Smooth muscle cell (in vitro differentiated cells): ENCODE results near the gene NEURL1. TPM values are rescaled to one million over a fixed set of nuclear protein-coding genes. Genes with fewer than 3 reads are reported as not detected.
A peak's percentile ranks its signal among the peaks of the same experiment; 100 is the strongest.

Experiments
- DNase-seq: peaks from one replicate; lab custom pipeline; 2025; ENCODE audit not compliant: unreplicated experiment; lab: John Stamatoyannopoulos, UW
- H2AFZ ChIP-seq: fragments of 200-600 bp; sonication (generic); 2 replicates; pipeline ENCODE4 v1.6.0; 2016; ENCODE audit warnings: antibody characterized with exemption, low read depth, mild to moderate bottlenecking
- H3F3A ChIP-seq: fragments of 200-600 bp; sonication (generic); 2 replicates; pipeline ENCODE4 v1.6.0; 2017; ENCODE audit warnings: antibody characterized with exemption, low read depth
- H3K27ac ChIP-seq: fragments of 200-600 bp; sonication (generic); 2 replicates; pipeline ENCODE4 v1.5.1; 2016; ENCODE audit warnings: low read depth, mild to moderate bottlenecking
- H3K27me3 ChIP-seq: fragments of 200-600 bp; sonication (generic); 2 replicates; pipeline ENCODE4 v1.6.1; 2016; ENCODE audit warnings: low read depth, mild to moderate bottlenecking
- H3K36me3 ChIP-seq: fragments of 200-600 bp; sonication (generic); 2 replicates; pipeline ENCODE4 v1.5.1; 2016; ENCODE audit warnings: low read depth
- H3K4me1 ChIP-seq: fragments of 200-600 bp; sonication (generic); 2 replicates; pipeline ENCODE4 v1.5.1; 2016; ENCODE audit warnings: low read depth
- H3K4me2 ChIP-seq: fragments of 200-600 bp; sonication (generic); 2 replicates; pipeline ENCODE4 v1.6.0; 2016; ENCODE audit warnings: mild to moderate bottlenecking
- H3K4me3 ChIP-seq: fragments of 200-600 bp; sonication (generic); 2 replicates; pipeline ENCODE4 v1.5.1; 2016; ENCODE audit warnings: mild to moderate bottlenecking
- H3K79me2 ChIP-seq: fragments of 200-600 bp; sonication (generic); 2 replicates; pipeline ENCODE4 v1.6.0; 2016; ENCODE audit warnings: low read depth, mild to moderate bottlenecking
- H3K9ac ChIP-seq: fragments of 200-600 bp; sonication (generic); 2 replicates; pipeline ENCODE4 v1.6.0; 2016; ENCODE audit warnings: low read depth
- H3K9me3 ChIP-seq: fragments of 200-600 bp; sonication (generic); replicated peaks from 2 replicates; pipeline ENCODE4 v1.5.1; 2016; ENCODE audit warnings: low read depth
- H4K20me1 ChIP-seq: fragments of 200-600 bp; sonication (generic); 2 replicates; pipeline ENCODE4 v1.6.0; 2016; ENCODE audit warnings: low read depth
- CTCF ChIP-seq: fragments of 200-600 bp; sonication (generic); IDR thresholded peaks from 2 replicates; pipeline ENCODE4 v1.5.1; 2017; ENCODE audit warnings: borderline replicate concordance, mild to moderate bottlenecking, antibody characterized with exemption; ENCODE audit not compliant: insufficient read depth, poor library complexity, severe bottlenecking
- WGBS: methylation state at CpG from one replicate; pipeline ENCODE4 v1.1.7; 2016; ENCODE audit warnings: low lambda C conversion rate; 5-methylcytosine and 5-hydroxymethylcytosine counted together
- polyA plus RNA-seq: library from polyadenylated mRNA; unstranded; fragments of >200 nt; fragmentation: Nextera tagmentation; extraction: Ambion mirVana; gene quantifications from 2 replicates; pipeline ENCODE4 v1.2.1, GENCODE V29; 2016
- total RNA-seq: library from RNA; depleted of rRNA; stranded (reverse); fragments of >200 nt; gene quantifications from 2 replicates; pipeline ENCODE4 v1.2.3, GENCODE V29; 2014

Gene NEURL1
- total and polyA plus RNA-seq, 2 experiments from 2014 or later: 0.04 to 0.91 TPM

DNA sequence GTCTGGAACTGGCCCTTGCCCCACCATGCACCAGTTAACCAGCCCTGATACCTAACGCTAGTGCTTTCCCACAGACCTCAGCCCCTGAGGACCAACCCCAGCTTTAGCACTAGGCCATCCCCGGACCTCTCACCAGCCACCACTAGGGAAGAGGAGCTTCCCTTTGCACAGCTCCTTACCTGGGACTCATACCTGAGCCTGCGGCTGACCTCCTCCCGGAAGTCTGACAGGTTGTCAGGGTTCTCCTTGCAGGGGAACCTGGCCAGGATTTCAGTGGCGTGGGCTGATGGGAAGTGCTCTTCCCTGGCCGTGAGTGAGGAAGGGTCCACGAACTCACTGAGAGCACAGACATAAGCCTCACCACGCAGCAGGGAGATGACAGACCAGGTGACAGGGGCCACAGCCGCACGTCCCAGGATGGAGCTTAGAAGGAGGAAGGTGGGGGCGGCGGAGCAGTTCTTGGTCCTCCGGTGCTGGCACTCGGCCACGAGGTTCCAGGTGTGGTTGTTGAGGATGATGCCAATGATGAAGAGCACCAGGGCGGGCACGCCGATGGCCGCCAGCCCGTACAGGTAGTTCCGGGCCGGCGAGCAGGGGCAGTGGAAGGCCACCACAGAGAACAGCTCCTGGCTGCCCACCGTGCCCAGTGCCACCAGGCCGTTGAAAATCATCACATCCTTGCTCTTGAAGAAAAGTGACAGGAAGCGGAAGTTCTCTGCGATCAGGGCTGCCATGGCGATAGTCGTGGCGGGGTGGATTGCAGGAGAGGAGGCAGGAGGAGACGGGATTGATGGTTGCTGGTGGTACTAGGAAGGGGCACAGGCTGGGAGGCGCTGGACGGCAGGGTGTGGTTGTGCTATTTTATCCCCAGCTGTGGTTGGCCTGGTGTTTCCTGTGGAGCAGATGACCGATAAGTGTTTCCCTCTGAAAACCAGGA, 44.0 kb upstream of the NEURL1 start:
- Histone ChIP-seq H3K4me3 (no peak overlapping the region), H3K27me3 (no peaks in the 10 kb centered on the region), H3F3A (no peaks in the 10 kb centered on the region), H3K4me2 (no peak overlapping the region), H3K9me3 (no peaks in the 10 kb centered on the region), H3K4me1 (no peaks in the 10 kb centered on the region), H3K27ac (no peak overlapping the region), H2AFZ (no peak overlapping the region), H4K20me1 (no peaks in the 10 kb centered on the region), H3K9ac (no peak overlapping the region), H3K79me2 (no peaks in the 10 kb centered on the region), H3K36me3 (no peaks in the 10 kb centered on the region)
- no peak for TF ChIP-seq CTCF
- WGBS: 97% methylated on average over 34 of the region's 34 CpGs
- DNase-seq: no peak

DNA sequence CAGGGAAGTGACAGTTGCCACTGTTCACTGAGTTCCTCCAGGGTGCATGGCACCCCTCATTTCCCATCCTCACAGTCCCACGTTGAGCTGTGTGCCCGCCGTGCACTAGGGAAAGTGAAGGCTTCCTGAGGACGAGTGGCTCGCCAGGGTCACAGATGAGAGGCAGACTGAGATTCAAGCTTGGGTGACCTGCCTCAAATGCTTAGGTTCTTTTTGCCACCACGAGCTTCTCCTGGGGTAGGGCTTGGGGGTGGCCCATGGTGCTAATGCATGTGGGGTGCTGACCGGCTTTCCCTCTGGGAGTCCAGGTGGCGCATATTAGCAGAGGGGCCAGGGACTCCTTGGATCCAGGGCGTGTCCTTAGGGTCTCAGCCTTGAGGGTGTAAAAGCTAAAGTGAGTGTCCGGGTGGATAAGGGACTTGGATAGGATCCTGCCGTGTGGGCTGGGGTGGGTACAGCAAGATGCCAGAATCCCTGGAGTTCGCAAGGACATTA, 43.3 kb upstream of the NEURL1 start:
- no peak overlapping the region for H2AFZ ChIP-seq
- H3K4me1 ChIP-seq: no peaks in the 10 kb centered on the region
- no peaks in the 10 kb centered on the region for H3K9me3 ChIP-seq
- no peak overlapping the region for H3K27ac ChIP-seq
- no peak overlapping the region for H3K9ac ChIP-seq
- H3F3A ChIP-seq: no peaks in the 10 kb centered on the region
- H3K79me2 ChIP-seq: no peaks in the 10 kb centered on the region
- no peaks in the 10 kb centered on the region for H3K36me3 ChIP-seq
- no peaks in the 10 kb centered on the region for H3K27me3 ChIP-seq
- no peak for DNase-seq
- H4K20me1 ChIP-seq: no peaks in the 10 kb centered on the region
- WGBS: 94% methylated on average over 12 of the region's 12 CpGs
- peak overlapping the region; percentile 84 for H3K4me2 ChIP-seq
- H3K4me3 ChIP-seq: no peak overlapping the region
- TF ChIP-seq CTCF: no peak

GRCh38 chr10:103451091-103451813, 42.3 kb upstream of the NEURL1 start:
- Histone ChIP-seq H3K4me1 (no peaks in the 10 kb centered on the region), H3K36me3 (no peaks in the 10 kb centered on the region), H3F3A (no peaks in the 10 kb centered on the region), H3K9ac (no peak overlapping the region), H3K4me3 (peak overlapping the region; percentile 58), H3K27ac (no peak overlapping the region), H3K27me3 (no peaks in the 10 kb centered on the region), H3K79me2 (no peaks in the 10 kb centered on the region), H2AFZ (no peak overlapping the region), H4K20me1 (no peaks in the 10 kb centered on the region), H3K9me3 (no peaks in the 10 kb centered on the region), H3K4me2 (peak overlapping the region; percentile 84)
- no peak for DNase-seq
- WGBS: 58% methylated on average over 14 of the region's 14 CpGs
- TF ChIP-seq CTCF: no peak
